ENCODE results near the gene ABCA4. TPM values are rescaled to one million over a fixed set of nuclear protein-coding genes. Genes with fewer than 3 reads are reported as not detected.

The ABCA4 gene
- total RNA-seq, 5 donors from 2014 or later (not counting 1 experiment from before 2014, with no cell fraction given): not detected

DNA sequence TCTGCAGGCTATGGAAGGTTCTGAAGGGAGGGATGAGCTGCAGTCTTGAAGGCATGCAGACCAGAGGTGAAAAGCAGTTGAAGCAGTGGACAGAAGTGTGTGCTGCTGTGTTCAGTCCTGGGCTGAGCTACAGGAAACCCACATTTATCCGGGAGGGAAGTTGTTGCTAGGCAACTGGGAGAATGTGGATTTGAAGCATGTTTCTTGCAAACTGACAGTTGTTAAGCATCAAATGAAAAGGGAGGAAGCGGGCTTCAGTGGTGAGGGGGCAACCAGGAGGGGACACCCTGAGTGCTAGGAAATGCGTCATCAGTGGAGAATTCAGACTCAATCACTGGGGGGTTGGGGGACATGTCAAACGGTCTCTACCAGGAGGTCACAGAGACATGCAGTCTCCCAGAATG is 28.7 kb downstream of the ABCA4 start:
- H3K36me3 ChIP-seq (ENCODE audit: control insufficient read depth in 2 of 2, extremely low read depth in 1 of 2, insufficient read depth in 1 of 2, low read length in 1 of 2): no peaks in the 10 kb centered on the region
- H3K27ac ChIP-seq (ENCODE audit: low read length): no peak overlapping the region
- ATAC-seq (replicated peaks in 1 of 4) (peak in 1 of 4 experiments; percentile 87), DNase-seq (peak in 20 of 35 experiments; percentile 1 to 45 (median 8))
- H3K9me3 ChIP-seq: no peaks in the 10 kb centered on the region
- POLR2A ChIA-PET: no interaction called here
- peaks cover 5 to 17% of the 10 kb centered on the region in 2 donors for H3K27me3 Mint-ChIP-seq
- peaks cover 0 to 10% of the 10 kb centered on the region in 2 experiments for H3K27me3 ChIP-seq (replicated peaks in 1 of 2; ENCODE audit: control insufficient read depth in 2 of 2, extremely low read depth in 1 of 2, insufficient read depth in 2 of 2, low read length in 1 of 2)
- no peaks in the 10 kb centered on the region for H3K9me3 Mint-ChIP-seq
- H3K4me3 ChIP-seq (ENCODE audit: control insufficient read depth in 1 of 2, extremely low read depth in 1 of 2, low read length in 1 of 2): no peak overlapping the region
- peaks cover 4 to 5% of the 10 kb centered on the region in 2 experiments for H3K4me1 ChIP-seq (ENCODE audit: control insufficient read depth in 1 of 2, extremely low read depth in 1 of 2, insufficient read depth in 2 of 2, low read length in 2 of 2)
- no peaks in the 10 kb centered on the region for H3K36me3 Mint-ChIP-seq
- CTCF ChIA-PET: no interaction called here
- H3K4me3 Mint-ChIP-seq: peak overlapping the region in 1 of 3 donors; percentile 44
- 6% methylated on average over 4 of the region's 4 CpGs for WGBS (ENCODE audit: insufficient coverage)
- H3K27ac Mint-ChIP-seq: no peak overlapping the region
- H3K4me1 Mint-ChIP-seq: peaks cover 9 to 19% (median 13%) of the 10 kb centered on the region in 3 donors

DNA sequence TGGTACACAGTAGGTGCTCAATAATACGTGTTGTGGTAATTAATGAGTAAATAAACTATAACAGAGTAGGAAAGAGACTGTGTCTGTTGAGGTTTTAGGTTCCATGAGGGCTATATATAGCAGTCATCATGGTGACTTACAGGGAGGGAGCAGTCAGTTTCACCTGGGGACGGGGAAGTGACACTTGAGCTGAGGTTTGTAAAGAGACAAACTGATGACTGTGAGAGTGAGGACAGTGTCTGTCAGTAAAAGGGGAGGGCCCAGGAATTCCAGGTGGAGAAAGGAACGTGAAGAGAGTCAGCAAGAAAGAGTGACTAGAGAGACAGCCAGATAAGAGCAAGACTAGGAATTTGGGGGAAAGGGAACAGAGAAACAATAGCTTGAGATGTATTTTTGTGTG is 30.2 kb downstream of the ABCA4 start:
- H3K27me3 Mint-ChIP-seq: peaks cover 5 to 13% of the 10 kb centered on the region in 2 donors
- no peak overlapping the region for H3K27ac Mint-ChIP-seq

DNA sequence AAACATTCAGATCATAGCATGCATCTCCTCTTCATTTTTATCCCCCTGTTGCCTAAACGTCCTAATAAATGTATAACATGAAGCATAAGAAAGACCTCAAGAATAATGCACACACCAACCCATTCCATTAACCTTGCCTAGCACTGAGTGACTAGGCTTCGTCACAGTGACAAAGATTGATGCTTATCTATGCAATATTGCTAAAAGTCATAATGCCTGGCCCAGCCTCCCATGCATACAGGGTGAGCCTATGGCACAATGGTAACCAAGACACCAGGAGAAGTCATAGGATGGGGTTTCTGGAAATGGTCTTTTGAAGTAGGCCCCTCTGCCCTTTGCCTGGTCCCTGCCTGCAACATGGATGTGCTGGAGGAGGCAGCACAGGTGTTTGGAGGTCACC is 33.8 kb downstream of the ABCA4 start:
- ATAC-seq (replicated peaks in 1 of 4) (no peak), DNase-seq (no peak)
- Histone ChIP-seq H3K4me3 (ENCODE audit: control insufficient read depth in 1 of 2, extremely low read depth in 1 of 2, low read length in 1 of 2) (no peak overlapping the region), H3K27ac (ENCODE audit: low read length) (no peak overlapping the region), H3K9me3 (no peaks in the 10 kb centered on the region), H3K27me3 (replicated peaks in 1 of 2; ENCODE audit: control insufficient read depth in 2 of 2, extremely low read depth in 1 of 2, insufficient read depth in 2 of 2, low read length in 1 of 2) (peaks cover 0 to 8% of the 10 kb centered on the region in 2 experiments), H3K36me3 (ENCODE audit: control insufficient read depth in 2 of 2, extremely low read depth in 1 of 2, insufficient read depth in 1 of 2, low read length in 1 of 2) (no peaks in the 10 kb centered on the region), H3K4me1 (ENCODE audit: control insufficient read depth in 1 of 2, extremely low read depth in 1 of 2, insufficient read depth in 2 of 2, low read length in 2 of 2) (peaks cover 2% of the 10 kb centered on the region in 2 experiments)
- ChIA-PET CTCF (interaction anchor here in 1 of 2 donors (0.6 kb wide), 1 partner anchor 69 kb away, joined by 3 read pairs; no protein-coding TSS in a partner anchor), POLR2A (no interaction called here)
- Mint-ChIP-seq H3K27ac (no peak overlapping the region), H3K4me1 (peaks cover 4 to 10% (median 7%) of the 10 kb centered on the region in 3 donors), H3K4me3 (no peak overlapping the region), H3K36me3 (no peaks in the 10 kb centered on the region), H3K27me3 (peaks cover 5 to 12% of the 10 kb centered on the region in 2 donors), H3K9me3 (no peaks in the 10 kb centered on the region)
- WGBS (ENCODE audit: insufficient coverage): 60% methylated on average over 1 of the region's 2 CpGs

More for the DNA sequence above, 30.2 kb downstream of the ABCA4 start:
- DNase-seq (no peak), ATAC-seq (replicated peaks in 1 of 4) (no peak)
- Mint-ChIP-seq H3K4me1 (peaks cover 9 to 19% (median 13%) of the 10 kb centered on the region in 3 donors), H3K36me3 (no peaks in the 10 kb centered on the region), H3K9me3 (no peaks in the 10 kb centered on the region), H3K4me3 (no peak overlapping the region)
- ChIA-PET CTCF (interaction anchor here (0.6 to 0.8 kb wide), 2 partner anchors 29 to 641 kb away, joined by 3 read pairs; no protein-coding TSS in a partner anchor), POLR2A (no interaction called here)
- Histone ChIP-seq H3K4me1 (ENCODE audit: control insufficient read depth in 1 of 2, extremely low read depth in 1 of 2, insufficient read depth in 2 of 2, low read length in 2 of 2) (peaks cover 4 to 5% of the 10 kb centered on the region in 2 experiments), H3K9me3 (no peaks in the 10 kb centered on the region), H3K36me3 (ENCODE audit: control insufficient read depth in 2 of 2, extremely low read depth in 1 of 2, insufficient read depth in 1 of 2, low read length in 1 of 2) (no peaks in the 10 kb centered on the region), H3K4me3 (ENCODE audit: control insufficient read depth in 1 of 2, extremely low read depth in 1 of 2, low read length in 1 of 2) (no peak overlapping the region), H3K27ac (ENCODE audit: low read length) (no peak overlapping the region), H3K27me3 (replicated peaks in 1 of 2; ENCODE audit: control insufficient read depth in 2 of 2, extremely low read depth in 1 of 2, insufficient read depth in 2 of 2, low read length in 1 of 2) (peaks cover 0 to 10% of the 10 kb centered on the region in 2 experiments)
- WGBS (ENCODE audit: insufficient coverage): 42% methylated on average over 3 of the region's 3 CpGs

DNA sequence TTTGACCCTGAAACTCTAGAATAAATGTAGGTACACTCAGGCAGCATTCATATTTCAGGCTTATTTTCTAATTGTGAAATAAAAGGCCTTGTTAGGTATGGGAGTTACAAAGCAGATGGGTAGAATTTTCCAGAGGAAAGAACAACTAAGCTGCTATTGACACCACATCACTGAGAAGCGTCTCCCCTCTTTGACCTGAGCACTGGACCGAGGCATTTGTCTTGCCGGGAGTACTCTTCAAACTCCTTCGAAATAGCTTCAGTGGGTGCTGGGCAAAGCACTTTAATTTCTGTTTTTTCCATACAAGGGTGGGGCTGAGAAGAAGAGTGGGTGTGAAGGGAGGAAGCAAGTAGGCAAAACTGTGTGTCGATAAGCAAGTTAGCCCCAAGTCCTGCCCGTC is 36.4 kb downstream of the ABCA4 start:
- no peaks in the 10 kb centered on the region for H3K36me3 Mint-ChIP-seq
- Histone ChIP-seq H3K27ac (ENCODE audit: low read length) (no peak overlapping the region), H3K36me3 (ENCODE audit: control insufficient read depth in 2 of 2, extremely low read depth in 1 of 2, insufficient read depth in 1 of 2, low read length in 1 of 2) (no peaks in the 10 kb centered on the region), H3K4me3 (ENCODE audit: control insufficient read depth in 1 of 2, extremely low read depth in 1 of 2, low read length in 1 of 2) (no peak overlapping the region), H3K9me3 (no peaks in the 10 kb centered on the region), H3K27me3 (replicated peaks in 1 of 2; ENCODE audit: control insufficient read depth in 2 of 2, extremely low read depth in 1 of 2, insufficient read depth in 2 of 2, low read length in 1 of 2) (peaks cover 0 to 3% of the 10 kb centered on the region in 2 experiments), H3K4me1 (ENCODE audit: control insufficient read depth in 1 of 2, extremely low read depth in 1 of 2, insufficient read depth in 2 of 2, low read length in 2 of 2) (no peaks in the 10 kb centered on the region)
- ATAC-seq (replicated peaks in 1 of 4) (no peak), DNase-seq (no peak)
- POLR2A ChIA-PET: no interaction called here
- CTCF ChIA-PET: no interaction called here
- WGBS (ENCODE audit: insufficient coverage): no CpG with 5 or more reads among the region's 6 CpGs
- H3K27me3 Mint-ChIP-seq: peaks cover 0 to 9% of the 10 kb centered on the region in 2 donors
- H3K4me3 Mint-ChIP-seq: no peak overlapping the region
- H3K9me3 Mint-ChIP-seq: no peaks in the 10 kb centered on the region
- no peak overlapping the region for H3K27ac Mint-ChIP-seq
- peaks cover 0 to 2% (median 0%) of the 10 kb centered on the region in 3 donors for H3K4me1 Mint-ChIP-seq

DNA sequence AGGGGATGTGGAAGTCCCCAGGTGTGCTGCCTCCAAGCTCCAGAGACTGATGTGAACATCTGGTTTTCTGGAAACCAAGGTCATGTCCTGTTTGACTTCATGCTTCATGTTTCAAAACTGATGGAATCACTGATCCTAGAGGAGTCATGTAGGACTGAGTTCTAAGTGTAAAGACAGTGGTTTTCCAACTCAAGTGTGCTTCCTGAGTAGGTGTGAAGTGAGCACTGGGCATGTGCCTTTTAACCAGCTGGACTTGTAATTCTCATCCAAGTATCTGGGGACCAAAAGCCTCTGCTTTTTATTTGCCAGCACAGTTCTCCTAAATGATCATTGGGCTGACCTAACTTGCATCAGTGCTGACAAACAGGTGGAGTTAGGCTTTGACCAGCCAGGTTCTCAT is 36.9 kb downstream of the ABCA4 start:
- H3K4me1 ChIP-seq (ENCODE audit: control insufficient read depth in 1 of 2, extremely low read depth in 1 of 2, insufficient read depth in 2 of 2, low read length in 2 of 2): no peaks in the 10 kb centered on the region
- DNase-seq (no peak), ATAC-seq (replicated peaks in 1 of 4) (no peak)
- CTCF ChIA-PET: no interaction called here
- POLR2A ChIA-PET: no interaction called here
- H3K27me3 ChIP-seq (replicated peaks in 1 of 2; ENCODE audit: control insufficient read depth in 2 of 2, extremely low read depth in 1 of 2, insufficient read depth in 2 of 2, low read length in 1 of 2): peaks cover 0 to 2% of the 10 kb centered on the region in 2 experiments
- no peak overlapping the region for H3K27ac ChIP-seq (ENCODE audit: low read length)
- no peaks in the 10 kb centered on the region for H3K36me3 ChIP-seq (ENCODE audit: control insufficient read depth in 2 of 2, extremely low read depth in 1 of 2, insufficient read depth in 1 of 2, low read length in 1 of 2)
- no peak overlapping the region for H3K4me3 ChIP-seq (ENCODE audit: control insufficient read depth in 1 of 2, extremely low read depth in 1 of 2, low read length in 1 of 2)
- peaks cover 0 to 9% of the 10 kb centered on the region in 2 donors for H3K27me3 Mint-ChIP-seq
- H3K27ac Mint-ChIP-seq: no peak overlapping the region
- no peaks in the 10 kb centered on the region for H3K36me3 Mint-ChIP-seq
- peaks cover 0 to 2% (median 0%) of the 10 kb centered on the region in 3 donors for H3K4me1 Mint-ChIP-seq
- no peaks in the 10 kb centered on the region for H3K9me3 Mint-ChIP-seq
- H3K9me3 ChIP-seq: no peaks in the 10 kb centered on the region
- H3K4me3 Mint-ChIP-seq: no peak overlapping the region

DNA sequence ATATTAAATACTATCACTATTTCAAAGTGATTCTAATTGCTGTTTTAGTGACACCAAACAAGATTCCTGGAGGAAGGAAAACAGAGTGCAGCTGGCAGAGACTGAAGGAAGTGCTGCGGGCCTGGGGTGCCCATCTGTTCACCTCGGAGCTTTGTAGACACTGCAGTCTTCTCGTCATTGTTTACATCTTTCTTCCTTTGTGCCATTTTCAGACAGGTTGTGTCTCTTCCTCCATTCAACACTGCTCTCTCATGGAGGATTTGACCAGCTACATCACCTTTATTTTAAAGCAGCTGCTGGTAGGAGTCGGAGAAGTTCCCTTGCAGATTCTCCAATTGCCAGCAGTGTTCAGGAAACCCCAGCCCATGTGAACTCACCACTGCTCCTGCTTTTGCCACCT is 37.3 kb downstream of the ABCA4 start:
- WGBS (ENCODE audit: insufficient coverage): 7% methylated on average over 4 of the region's 4 CpGs
- Mint-ChIP-seq H3K4me1 (peaks cover 0 to 2% (median 0%) of the 10 kb centered on the region in 3 donors), H3K27ac (no peak overlapping the region), H3K27me3 (peaks cover 0 to 7% of the 10 kb centered on the region in 2 donors), H3K4me3 (no peak overlapping the region), H3K36me3 (no peaks in the 10 kb centered on the region), H3K9me3 (no peaks in the 10 kb centered on the region)
- ChIA-PET POLR2A (no interaction called here), CTCF (no interaction called here)
- Histone ChIP-seq H3K4me3 (ENCODE audit: control insufficient read depth in 1 of 2, extremely low read depth in 1 of 2, low read length in 1 of 2) (no peak overlapping the region), H3K36me3 (ENCODE audit: control insufficient read depth in 2 of 2, extremely low read depth in 1 of 2, insufficient read depth in 1 of 2, low read length in 1 of 2) (no peaks in the 10 kb centered on the region), H3K27ac (ENCODE audit: low read length) (no peak overlapping the region), H3K27me3 (replicated peaks in 1 of 2; ENCODE audit: control insufficient read depth in 2 of 2, extremely low read depth in 1 of 2, insufficient read depth in 2 of 2, low read length in 1 of 2) (peaks cover 0 to 2% of the 10 kb centered on the region in 2 experiments), H3K4me1 (ENCODE audit: control insufficient read depth in 1 of 2, extremely low read depth in 1 of 2, insufficient read depth in 2 of 2, low read length in 2 of 2) (no peaks in the 10 kb centered on the region), H3K9me3 (no peaks in the 10 kb centered on the region)
- ATAC-seq (replicated peaks in 1 of 4): no peak
- DNase-seq: no peak

Data from T-cell (primary cell).